HG03439 (cell line): ENCODE measurements around the gene ARHGAP24.

Experiments used
- ATAC-seq: cut with Tn5 transposase; IDR thresholded peaks from one replicate; pipeline ENCODE4 v1.9.1; 2021; ENCODE audit warnings: mild to moderate bottlenecking, moderate library complexity; ENCODE audit not compliant: unreplicated experiment

Gene ARHGAP24

DNA sequence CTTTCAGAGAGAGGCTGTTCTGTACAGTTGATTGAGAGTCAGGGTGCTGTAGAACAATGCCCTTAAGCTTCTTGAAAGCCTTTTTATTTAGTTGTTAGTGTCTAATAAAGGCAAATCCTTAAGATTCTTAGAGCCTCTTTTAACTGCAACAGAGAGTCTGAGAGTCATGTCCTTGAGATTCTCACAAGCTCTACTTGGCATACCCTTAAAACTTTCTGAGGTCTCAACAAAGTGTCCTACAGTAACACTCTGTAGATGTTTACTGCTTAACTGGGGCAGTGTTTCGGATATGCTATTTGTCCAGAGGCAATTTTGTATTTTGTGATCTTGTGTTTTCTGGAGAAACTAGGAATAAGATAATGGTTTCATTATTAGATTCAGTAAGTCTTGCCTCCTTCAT is 209.7 kb downstream of the ARHGAP24 start:
- no peak for ATAC-seq

- ATAC-seq, result no peak
Measured at GRCh38 chr4:85686398-85686797, 211.4 kb downstream of the ARHGAP24 start.

- ATAC-seq, result no peak
Measured at GRCh38 chr4:85688055-85688740, 213.2 kb downstream of the ARHGAP24 start.

- ATAC-seq, result no peak
Measured at GRCh38 chr4:85696661-85697060, 221.7 kb downstream of the ARHGAP24 start.

- no peak for ATAC-seq
Measured at GRCh38 chr4:85697854-85698253, 222.9 kb downstream of the ARHGAP24 start.

DNA sequence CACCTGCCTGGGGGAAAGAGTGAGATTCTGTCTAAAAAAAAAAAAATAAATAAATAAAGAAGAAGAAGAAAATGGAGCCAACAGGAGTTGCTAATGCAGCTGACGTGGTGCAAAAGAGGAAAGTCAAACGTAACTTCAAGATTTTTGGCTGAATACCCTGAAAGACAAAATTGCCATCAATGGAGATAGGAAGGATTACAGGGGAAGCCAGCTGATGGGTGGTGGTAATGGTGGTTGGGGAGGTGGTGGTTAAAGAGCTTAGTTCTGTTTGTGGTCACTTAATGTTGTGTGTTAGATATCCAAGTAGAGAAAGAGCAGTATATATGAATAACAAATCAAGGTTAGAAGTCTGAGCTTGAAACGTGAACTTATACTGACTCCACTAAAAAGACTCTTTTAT is 225.4 kb downstream of the ARHGAP24 start:
- ATAC-seq, result no peak

- peak; percentile 98 for ATAC-seq
Measured at GRCh38 chr4:85701861-85702321, 226.9 kb downstream of the ARHGAP24 start.

GRCh38 chr4:85703096-85703495 is 228.1 kb downstream of the ARHGAP24 start:
- ATAC-seq, result no peak

DNA sequence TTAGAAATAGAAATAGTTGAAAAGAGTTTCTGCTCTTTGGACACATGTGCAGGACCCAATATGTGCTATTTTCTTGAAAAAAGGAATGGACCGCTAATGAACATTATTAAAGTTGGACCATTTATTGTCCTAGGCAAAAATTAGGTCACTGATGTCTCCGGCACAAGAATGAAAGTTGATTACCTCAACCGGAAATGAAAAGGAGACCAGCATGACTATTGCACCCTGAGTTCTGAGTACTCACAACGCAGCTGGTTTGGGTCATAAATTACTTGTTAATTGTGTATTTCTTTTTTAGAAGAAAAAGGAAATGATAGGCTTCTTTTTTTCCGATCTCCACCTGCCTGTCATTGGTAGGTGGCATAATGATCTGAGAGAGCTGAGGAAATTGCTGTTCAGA is 232.7 kb downstream of the ARHGAP24 start:
- ATAC-seq, result peak; percentile 80

- no peak for ATAC-seq
Measured at GRCh38 chr4:85708468-85708867, 233.5 kb downstream of the ARHGAP24 start.

- ATAC-seq, result no peak
Measured at GRCh38 chr4:85713005-85713404, 238.1 kb downstream of the ARHGAP24 start.

- no peak for ATAC-seq
Measured at GRCh38 chr4:85715991-85716737, 241.2 kb downstream of the ARHGAP24 start.

DNA sequence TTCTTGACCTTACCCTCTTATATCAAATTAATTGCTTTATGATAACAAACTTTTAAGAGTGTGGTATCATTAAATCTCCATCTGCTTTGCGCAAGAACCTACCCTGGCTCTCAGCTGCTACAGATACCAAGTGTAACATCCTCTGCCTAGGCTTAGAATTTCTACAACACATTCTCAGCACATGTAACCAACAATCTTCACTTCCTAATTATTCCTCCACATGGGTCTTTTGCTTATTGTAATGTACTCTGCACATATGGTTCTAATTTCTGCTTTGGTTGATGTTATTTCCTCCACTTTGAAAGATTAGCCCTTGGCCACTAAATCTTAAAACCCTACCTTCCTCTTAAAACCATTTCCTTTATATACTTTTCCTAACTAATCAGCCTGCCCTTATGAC is 242.4 kb downstream of the ARHGAP24 start:
- ATAC-seq, result no peak

GRCh38 chr4:85717847-85718246 is 242.9 kb downstream of the ARHGAP24 start:
- no peak for ATAC-seq

GRCh38 chr4:85720735-85721134 is 245.8 kb downstream of the ARHGAP24 start:
- no peak for ATAC-seq

DNA sequence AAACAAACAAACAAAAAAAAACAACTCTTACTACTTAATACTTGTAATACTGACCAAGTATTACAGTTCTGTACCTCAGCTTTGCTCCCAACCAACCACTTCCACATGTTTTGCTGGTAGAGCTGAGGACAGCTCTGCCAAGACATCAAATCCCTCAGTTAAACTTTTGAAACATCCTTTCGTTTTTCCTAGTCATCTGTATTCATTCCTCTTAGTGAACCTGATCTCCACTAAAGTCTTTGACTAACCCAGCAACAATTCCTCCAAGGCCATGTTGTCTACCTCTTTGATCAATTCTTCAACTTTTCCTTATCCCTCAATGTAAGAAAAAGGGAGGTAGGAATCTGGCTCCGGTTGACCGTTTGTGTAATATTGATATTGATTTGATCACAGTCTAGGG is 247.5 kb downstream of the ARHGAP24 start:
- no peak for ATAC-seq

GRCh38 chr4:85722807-85723206 is 247.9 kb downstream of the ARHGAP24 start:
- ATAC-seq, result no peak

DNA sequence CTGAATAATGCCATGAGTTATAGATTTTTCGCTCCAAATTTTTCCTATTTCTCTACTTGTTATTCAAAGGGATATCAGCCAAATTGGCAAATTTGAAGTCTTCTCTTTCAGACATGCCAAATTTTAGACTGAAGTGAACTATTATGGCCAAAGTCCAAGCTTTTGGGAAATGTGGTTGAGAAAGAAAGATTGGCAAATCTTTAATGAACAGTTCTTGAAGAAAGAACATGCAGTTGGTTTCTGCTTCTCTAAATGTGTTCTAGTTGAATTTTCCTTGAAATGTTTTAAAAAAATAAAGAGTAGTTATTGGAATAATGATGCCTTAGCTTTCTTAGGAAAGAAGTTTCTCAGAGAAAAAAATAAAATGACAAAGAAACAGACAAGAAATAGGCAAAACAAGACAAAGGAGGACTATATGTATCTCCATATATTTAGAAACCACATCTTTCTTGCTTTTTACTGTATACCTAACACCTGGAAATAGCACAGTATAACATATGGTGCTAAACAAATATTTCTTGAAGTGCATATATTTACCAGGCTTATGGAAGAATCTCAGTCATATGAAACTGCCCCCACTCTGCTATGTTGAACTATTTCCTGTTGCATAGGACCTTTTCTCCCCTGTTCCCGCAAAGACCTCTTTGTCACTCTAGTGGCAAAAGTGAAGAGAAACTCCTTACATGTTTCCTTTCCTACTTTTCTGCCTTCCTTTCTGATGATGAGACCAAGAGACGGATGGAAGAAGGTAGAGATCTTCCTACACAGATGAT is 250.0 kb downstream of the ARHGAP24 start:
- ATAC-seq, result peak; percentile 14

- peak; percentile 83 for ATAC-seq
Measured at GRCh38 chr4:85725721-85726170, 250.8 kb downstream of the ARHGAP24 start.

DNA sequence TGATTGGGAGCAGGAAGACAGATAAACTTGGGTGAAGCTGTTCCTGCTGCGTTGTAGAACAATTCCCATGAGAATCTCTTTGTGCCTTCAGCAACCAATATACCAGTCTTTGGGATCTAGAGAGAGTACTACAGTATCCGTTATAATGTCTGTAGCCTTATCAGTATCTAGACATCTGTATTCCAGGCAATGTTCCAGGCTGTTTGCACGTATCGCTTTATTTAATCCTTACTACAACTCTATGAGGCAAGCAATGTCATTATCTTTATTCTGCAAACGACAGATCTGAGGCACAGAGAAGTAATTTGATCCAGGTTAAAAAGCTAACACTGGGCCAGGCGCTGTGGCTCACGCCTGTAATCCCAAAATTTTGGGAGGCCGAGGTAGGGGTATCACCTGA is 251.6 kb downstream of the ARHGAP24 start:
- no peak for ATAC-seq

- no peak for ATAC-seq
Measured at GRCh38 chr4:85728464-85728863, 253.5 kb downstream of the ARHGAP24 start.

- ATAC-seq, result no peak
Measured at GRCh38 chr4:85732124-85732523, 257.2 kb downstream of the ARHGAP24 start.
